HG03432 (cell line): ENCODE results near the gene PTPRK.
A peak's percentile ranks its signal among the peaks of the same experiment; 100 is the strongest.

Experiments
- ATAC-seq: cut with Tn5 transposase; IDR thresholded peaks from one replicate; pipeline ENCODE4 v1.9.1; 2021; ENCODE audit warnings: mild to moderate bottlenecking, moderate library complexity; ENCODE audit not compliant: unreplicated experiment

PTPRK gene

GRCh38 chr6:128047989-128048388 lies 472.4 kb downstream of the PTPRK start:
- ATAC-seq: no peak

GRCh38 chr6:128046033-128046432 lies 474.4 kb downstream of the PTPRK start:
- ATAC-seq: no peak

GRCh38 chr6:128039543-128039942 lies 480.9 kb downstream of the PTPRK start:
- peak; percentile 64 for ATAC-seq

GRCh38 chr6:128036808-128037570 lies 483.4 kb downstream of the PTPRK start:
- ATAC-seq: no peak

- no peak for ATAC-seq
Observed at GRCh38 chr6:128033156-128033555, 487.2 kb downstream of the PTPRK start.

GRCh38 chr6:128032042-128032441 lies 488.4 kb downstream of the PTPRK start:
- ATAC-seq: no peak

- peak; percentile 78 for ATAC-seq
Observed at GRCh38 chr6:128029826-128030225, 490.6 kb downstream of the PTPRK start.

- no peak for ATAC-seq
Observed at GRCh38 chr6:128028183-128028582, 492.2 kb downstream of the PTPRK start.

GRCh38 chr6:128025478-128025877 lies 494.9 kb downstream of the PTPRK start:
- no peak for ATAC-seq

GRCh38 chr6:128024969-128025368 lies 495.4 kb downstream of the PTPRK start:
- no peak for ATAC-seq

GRCh38 chr6:128024046-128024445 lies 496.4 kb downstream of the PTPRK start:
- no peak for ATAC-seq

- no peak for ATAC-seq
Observed at GRCh38 chr6:128018821-128019220, 501.6 kb downstream of the PTPRK start.

GRCh38 chr6:128017288-128017687 lies 503.1 kb downstream of the PTPRK start:
- ATAC-seq: no peak

GRCh38 chr6:128007658-128008057 lies 512.7 kb downstream of the PTPRK start:
- ATAC-seq: no peak

- ATAC-seq: no peak
Observed at GRCh38 chr6:128005009-128005408, 515.4 kb downstream of the PTPRK start.

- ATAC-seq: no peak
Observed at GRCh38 chr6:128000363-128000762, 520.0 kb downstream of the PTPRK start.

- ATAC-seq: no peak
Observed at GRCh38 chr6:127998985-127999384, 521.4 kb downstream of the PTPRK start.

GRCh38 chr6:127997496-127998164 lies 522.8 kb downstream of the PTPRK start:
- no peak for ATAC-seq

GRCh38 chr6:127996925-127997324 lies 523.5 kb downstream of the PTPRK start:
- no peak for ATAC-seq

GRCh38 chr6:127992144-127992543 lies 528.3 kb downstream of the PTPRK start:
- ATAC-seq: no peak

GRCh38 chr6:127990074-127990473 lies 530.3 kb downstream of the PTPRK start:
- no peak for ATAC-seq

- no peak for ATAC-seq
Observed at GRCh38 chr6:127980996-127981395, 539.4 kb downstream of the PTPRK start.
